Fibroblast of lung (primary cell): ENCODE data around the gene MCOLN2. TPM values are rescaled to one million over a fixed set of nuclear protein-coding genes. Genes with fewer than 3 reads are reported as not detected.

Source experiments
- DNase-seq, 2 donors: peaks; one replicate each; pipeline versions ENCODE4 v3.0.0 to v3.0.0-alpha.2; 2010; ENCODE audit warnings: low read depth in 2 of 2
- H2AFZ ChIP-seq: 2 replicates; pipeline ENCODE4 v1.5.1; 2012; ENCODE audit warnings: low read length, control low read depth, inconsistent platforms
- H3K27ac ChIP-seq: 2 replicates; pipeline ENCODE4 v1.5.1; 2011; ENCODE audit warnings: low read length, control low read depth; ENCODE audit not compliant: insufficient read depth
- H3K27me3 ChIP-seq: 2 replicates; pipeline ENCODE4 v1.5.1; 2011; ENCODE audit warnings: mild to moderate bottlenecking, low read length; ENCODE audit not compliant: control insufficient read depth, insufficient read depth
- H3K36me3 ChIP-seq: 2 replicates; pipeline ENCODE4 v1.5.1; 2011; ENCODE audit warnings: low read length; ENCODE audit not compliant: control insufficient read depth, insufficient read depth
- H3K4me1 ChIP-seq: 2 replicates; pipeline ENCODE4 v1.5.1; 2011; ENCODE audit warnings: low read length; ENCODE audit not compliant: control insufficient read depth, insufficient read depth; ENCODE audit errors: extremely low read depth
- H3K4me2 ChIP-seq: 2 replicates; pipeline ENCODE4 v1.5.1; 2011; ENCODE audit warnings: low read length, control low read depth; ENCODE audit not compliant: insufficient read depth; ENCODE audit errors: extremely low read depth
- H3K4me3 ChIP-seq, 4 experiments: fragments of 200-600 bp in 1 of 4; sonication (generic) in 1 of 4; replicated peaks in 1 of 4; 2 replicates each; pipeline ENCODE4 v1.5.1; 2011 to 2016; ENCODE audit warnings: low read length in 4 of 4, low read depth in 3 of 4, mild to moderate bottlenecking in 3 of 4, control low read depth in 2 of 4, inconsistent platforms in 1 of 4, mixed read lengths in 1 of 4; ENCODE audit not compliant: insufficient read depth in 1 of 4; ENCODE audit errors: control extremely low read depth in 1 of 4
- H3K79me2 ChIP-seq: 2 replicates; pipeline ENCODE4 v1.5.1; 2012; ENCODE audit warnings: mild to moderate bottlenecking, low read length, inconsistent platforms; ENCODE audit not compliant: control insufficient read depth, insufficient read depth
- H3K9ac ChIP-seq: 2 replicates; pipeline ENCODE4 v1.5.1; 2011; ENCODE audit warnings: mild to moderate bottlenecking, low read length, control low read depth; ENCODE audit not compliant: insufficient read depth
- H3K9me3 ChIP-seq: 2 replicates; pipeline ENCODE4 v1.5.1; 2012; ENCODE audit warnings: low read depth, low read length; ENCODE audit not compliant: control insufficient read depth, insufficient read depth
- H4K20me1 ChIP-seq: 2 replicates; pipeline ENCODE4 v1.5.1; 2011; ENCODE audit warnings: low read length; ENCODE audit not compliant: control insufficient read depth, insufficient read depth; ENCODE audit errors: extremely low read depth
- CTCF ChIP-seq, 2 donors: IDR thresholded peaks in 1 of 2; conservative IDR thresholded peaks in 1 of 2; 1 replicate in 1 of 2; 2 replicates in 1 of 2; pipeline ENCODE4 v1.5.1; 2011 to 2012; ENCODE audit warnings: low read length in 2 of 2, control low read depth in 1 of 2, inconsistent platforms in 1 of 2, low read depth in 1 of 2, mild to moderate bottlenecking in 1 of 2
- EZH2 ChIP-seq: IDR thresholded peaks from 2 replicates; pipeline ENCODE4 v1.5.1; 2012; ENCODE audit warnings: low read length, control low read depth, mild to moderate bottlenecking; ENCODE audit errors: missing control alignments
- polyA plus RNA-seq, 2 donors: library from polyadenylated mRNA; depleted of rRNA in 1 of 2; stranded (reverse) in 1 of 2; unstranded in 1 of 2; fragments of >200 nt; gene quantifications; 2 replicates each; pipeline ENCODE4 v1.2.1, GENCODE V29; 2011 to 2012; ENCODE audit warnings: missing spikeins in 1 of 2
- total RNA-seq: library from RNA; depleted of rRNA; stranded (reverse); fragments of >200 nt; gene quantifications from 2 replicates; pipeline ENCODE4 v1.2.1, GENCODE V29; 2014

The MCOLN2 gene
- total and polyA plus RNA-seq, 2 donors (not counting 1 experiment from before 2014, with no cell fraction given), result 0.44 to 1.5 TPM

GRCh38 chr1:84919461-84919970 lies 77.4 kb downstream of the MCOLN2 start:
- Histone ChIP-seq H3K9ac (no peak overlapping the region), H3K9me3 (no peaks in the 10 kb centered on the region), H3K4me1 (no peaks in the 10 kb centered on the region), H3K36me3 (no peaks in the 10 kb centered on the region), H4K20me1 (no peaks in the 10 kb centered on the region), H3K4me3 (no peak overlapping the region), H3K4me2 (no peak overlapping the region), H3K27me3 (peaks cover 3% of the 10 kb centered on the region), H2AFZ (no peak overlapping the region), H3K27ac (no peak overlapping the region), H3K79me2 (no peaks in the 10 kb centered on the region)
- TF ChIP-seq EZH2 (no peak), CTCF (conservative IDR thresholded peaks at IDR 0.05 in 1 of 2, IDR thresholded peaks at IDR 0.05 in 1 of 2; ENCODE audit: low read depth in 1 of 2, low read length in 2 of 2) (no peak)
- no peak for DNase-seq

GRCh38 chr1:84918726-84919336 lies 78.1 kb downstream of the MCOLN2 start:
- H3K9ac ChIP-seq, result no peak overlapping the region
- H3K9me3 ChIP-seq, result no peaks in the 10 kb centered on the region
- DNase-seq, result no peak
- no peak overlapping the region for H2AFZ ChIP-seq
- H3K27me3 ChIP-seq, result peaks cover 3% of the 10 kb centered on the region
- no peak overlapping the region for H3K4me3 ChIP-seq
- no peaks in the 10 kb centered on the region for H3K79me2 ChIP-seq
- no peak overlapping the region for H3K27ac ChIP-seq
- H3K4me1 ChIP-seq, result no peaks in the 10 kb centered on the region
- no peak overlapping the region for H3K4me2 ChIP-seq
- no peaks in the 10 kb centered on the region for H3K36me3 ChIP-seq
- TF ChIP-seq EZH2 (no peak), CTCF (conservative IDR thresholded peaks at IDR 0.05 in 1 of 2, IDR thresholded peaks at IDR 0.05 in 1 of 2; ENCODE audit: low read depth in 1 of 2, low read length in 2 of 2) (no peak)
- H4K20me1 ChIP-seq, result no peaks in the 10 kb centered on the region

- H3K9ac ChIP-seq, result no peak overlapping the region
- no peaks in the 10 kb centered on the region for H4K20me1 ChIP-seq
- no peak for TF ChIP-seq EZH2
- TF ChIP-seq CTCF (conservative IDR thresholded peaks at IDR 0.05 in 1 of 2, IDR thresholded peaks at IDR 0.05 in 1 of 2; ENCODE audit: low read depth in 1 of 2, low read length in 2 of 2), result no peak
- no peaks in the 10 kb centered on the region for H3K36me3 ChIP-seq
- no peak overlapping the region for H3K4me3 ChIP-seq
- no peak for DNase-seq
- no peak overlapping the region for H3K27ac ChIP-seq
- H3K9me3 ChIP-seq, result no peaks in the 10 kb centered on the region
- peaks cover 3% of the 10 kb centered on the region for H3K27me3 ChIP-seq
- no peak overlapping the region for H3K4me2 ChIP-seq
- H3K79me2 ChIP-seq, result no peaks in the 10 kb centered on the region
- H2AFZ ChIP-seq, result no peak overlapping the region
- H3K4me1 ChIP-seq, result no peaks in the 10 kb centered on the region
These were observed 80.0 kb downstream of the MCOLN2 start for GRCh38 chr1:84916897-84917296.
